ENCODE results near the gene JARID2.

The JARID2 gene

GRCh38 chr6:15264902-15265761 is 19.3 kb downstream of the JARID2 start:
- H3K4me1 ChIP-seq (ENCODE audit: low read length): peaks cover 46% of the 10 kb centered on the region
- H3K4me2 ChIP-seq (ENCODE audit: low read depth, low read length): peak overlapping the region; percentile 51
- no peak for TF ChIP-seq EZH2phosphoT487 (IDR thresholded peaks at IDR 0.05; ENCODE audit: low read length)
- TF ChIP-seq CTCF (IDR thresholded peaks at IDR 0.05; ENCODE audit: low read length): no peak
- TF ChIP-seq EZH2 (optimal IDR thresholded peaks at IDR 0.05; ENCODE audit: low read depth, low read length): no peak
- no peaks in the 10 kb centered on the region for H3K27me3 ChIP-seq (replicated peaks; ENCODE audit: insufficient read depth, low read length)
- no peaks in the 10 kb centered on the region; the same call in 1 of the 2 replicates for H3K36me3 ChIP-seq (replicated peaks; ENCODE audit: insufficient read depth, low read length)
- no peak overlapping the region for H3K4me3 ChIP-seq (ENCODE audit: low read length)
- peaks cover 99% of the 10 kb centered on the region for H3K79me2 ChIP-seq (ENCODE audit: low read length)
- H3K27ac ChIP-seq (ENCODE audit: low read length): peak overlapping the region; percentile 11; the same call in 1 of the 2 replicates
- H3F3A ChIP-seq (ENCODE audit: insufficient read depth, low read length): peaks cover 5% of the 10 kb centered on the region; the same call in 1 of the 2 replicates
- DNase-seq: no peak
- no peaks in the 10 kb centered on the region for H3K9me2 ChIP-seq (replicated peaks; ENCODE audit: insufficient read depth, low read length)
- H2AFZ ChIP-seq (ENCODE audit: low read length): no peak overlapping the region
- no peaks in the 10 kb centered on the region for H3K9me3 ChIP-seq (replicated peaks; ENCODE audit: insufficient read depth, low read length)
- no peak overlapping the region for H3K9ac ChIP-seq (ENCODE audit: low read length)
- H4K20me1 ChIP-seq (ENCODE audit: insufficient read depth, low read length): no peaks in the 10 kb centered on the region; the same call in 1 of the 2 replicates

- H3K27me3 ChIP-seq (replicated peaks; ENCODE audit: insufficient read depth, low read length): no peaks in the 10 kb centered on the region
- H3K9me3 ChIP-seq (replicated peaks; ENCODE audit: insufficient read depth, low read length): no peaks in the 10 kb centered on the region
- 0 out of 2 replicates have a peak overlapping the region, but pooled peaks have one; percentile 2 for H3K4me3 ChIP-seq (ENCODE audit: low read length)
- H3K27ac ChIP-seq (ENCODE audit: low read length): peak overlapping the region; percentile 11; the same call in 1 of the 2 replicates
- H3F3A ChIP-seq (ENCODE audit: insufficient read depth, low read length): peaks cover 5% of the 10 kb centered on the region; the same call in 1 of the 2 replicates
- peaks cover 49% of the 10 kb centered on the region for H3K4me1 ChIP-seq (ENCODE audit: low read length)
- no peak for DNase-seq
- TF ChIP-seq CTCF (IDR thresholded peaks at IDR 0.05; ENCODE audit: low read length): no peak
- no peak overlapping the region for H2AFZ ChIP-seq (ENCODE audit: low read length)
- no peaks in the 10 kb centered on the region; the same call in 1 of the 2 replicates for H4K20me1 ChIP-seq (ENCODE audit: insufficient read depth, low read length)
- peaks cover 99% of the 10 kb centered on the region for H3K79me2 ChIP-seq (ENCODE audit: low read length)
- no peaks in the 10 kb centered on the region; the same call in 1 of the 2 replicates for H3K36me3 ChIP-seq (replicated peaks; ENCODE audit: insufficient read depth, low read length)
- H3K9me2 ChIP-seq (replicated peaks; ENCODE audit: insufficient read depth, low read length): no peaks in the 10 kb centered on the region
- 0 out of 2 replicates have a peak overlapping the region, but pooled peaks have one; percentile 7 for H3K9ac ChIP-seq (ENCODE audit: low read length)
- H3K4me2 ChIP-seq (ENCODE audit: low read depth, low read length): peak overlapping the region; percentile 51
Measured at GRCh38 chr6:15265787-15266186, 19.9 kb downstream of the JARID2 start.

- peak overlapping the region; percentile 51 for H3K4me2 ChIP-seq (ENCODE audit: low read depth, low read length)
- H2AFZ ChIP-seq (ENCODE audit: low read length): no peak overlapping the region
- DNase-seq: peak; percentile 41
- H3K79me2 ChIP-seq (ENCODE audit: low read length): peaks cover 99% of the 10 kb centered on the region
- H3K4me1 ChIP-seq (ENCODE audit: low read length): peaks cover 49% of the 10 kb centered on the region
- H3K9ac ChIP-seq (ENCODE audit: low read length): no peak overlapping the region
- no peaks in the 10 kb centered on the region; the same call in 1 of the 2 replicates for H3K36me3 ChIP-seq (replicated peaks; ENCODE audit: insufficient read depth, low read length)
- no peaks in the 10 kb centered on the region for H3K9me2 ChIP-seq (replicated peaks; ENCODE audit: insufficient read depth, low read length)
- no peaks in the 10 kb centered on the region for H3K27me3 ChIP-seq (replicated peaks; ENCODE audit: insufficient read depth, low read length)
- TF ChIP-seq CTCF (IDR thresholded peaks at IDR 0.05; ENCODE audit: low read length) (no peak), EZH2phosphoT487 (IDR thresholded peaks at IDR 0.05; ENCODE audit: low read length) (no peak)
- H3K4me3 ChIP-seq (ENCODE audit: low read length): 0 out of 2 replicates have a peak overlapping the region, but pooled peaks have one; percentile 2
- H3K27ac ChIP-seq (ENCODE audit: low read length): peak overlapping the region; percentile 11; the same call in 1 of the 2 replicates
- peaks cover 5% of the 10 kb centered on the region; the same call in 1 of the 2 replicates for H3F3A ChIP-seq (ENCODE audit: insufficient read depth, low read length)
- H3K9me3 ChIP-seq (replicated peaks; ENCODE audit: insufficient read depth, low read length): no peaks in the 10 kb centered on the region
- H4K20me1 ChIP-seq (ENCODE audit: insufficient read depth, low read length): no peaks in the 10 kb centered on the region; the same call in 1 of the 2 replicates
Measured at GRCh38 chr6:15266423-15266996, 20.6 kb downstream of the JARID2 start.
